ENCODE data around the gene TMBIM4.

GRCh38 chr12:66111605-66112004 lies 58.2 kb downstream of the TMBIM4 start:
- TF ChIP-seq CTCF (conservative IDR thresholded peaks at IDR 0.05) (no peak), ZFX (IDR thresholded peaks at IDR 0.05) (no peak)

Measured in C4-2B (cell line).